Stimulated activated memory B cell treated with anti-CD40 and anti-IgM and Interleukin-4, amounts not matched to agents 10 μg/mL and 1 μg/mL and 100 μg/mL, for 72 hours (primary cell): ENCODE results near the gene TMEM14C.
"Not testable (repeated sequence)": the region's sequence is repeated elsewhere in the genome, so short reads cannot be mapped to it uniquely, and the experiment has no call there.

Experiments
- ATAC-seq: fragments of 150-1000 bp; cut with Tn5 transposase; 2 replicates; pipeline ENCODE4 v1.10.0; 2021
- H3K27ac Mint-ChIP-seq: one replicate; pipeline ENCODE4 v1.8.0; 2022; ENCODE audit warnings: mild to moderate bottlenecking, mixed read lengths
- H3K27me3 Mint-ChIP-seq: one replicate; pipeline ENCODE4 v1.8.0; 2022; ENCODE audit warnings: mixed read lengths
- H3K36me3 Mint-ChIP-seq: one replicate; pipeline ENCODE4 v1.8.0; 2022; ENCODE audit warnings: mixed read lengths
- H3K4me1 Mint-ChIP-seq: one replicate; pipeline ENCODE4 v1.8.0; 2022; ENCODE audit warnings: mixed read lengths
- H3K4me3 Mint-ChIP-seq: one replicate; pipeline ENCODE4 v1.8.0; 2022; ENCODE audit warnings: mild to moderate bottlenecking, moderate library complexity, mixed read lengths
- H3K9me3 Mint-ChIP-seq: one replicate; pipeline ENCODE4 v1.8.0; 2022; ENCODE audit warnings: mixed read lengths

Gene TMEM14C

GRCh38 chr6:10696655-10697054 is 26.2 kb upstream of the TMEM14C start:
- no peak for ATAC-seq
- Mint-ChIP-seq H3K27me3 (no peaks in the 10 kb centered on the region), H3K27ac (no peak overlapping the region), H3K36me3 (peaks cover 42% of the 10 kb centered on the region), H3K4me1 (peaks cover 56% of the 10 kb centered on the region), H3K9me3 (no peaks in the 10 kb centered on the region), H3K4me3 (peak overlapping the region; percentile 93)

GRCh38 chr6:10713962-10714361 is 8.9 kb upstream of the TMEM14C start:
- Mint-ChIP-seq H3K27ac (no peak overlapping the region), H3K4me1 (no peaks in the 10 kb centered on the region), H3K4me3 (no peak overlapping the region), H3K36me3 (peaks cover 4% of the 10 kb centered on the region), H3K27me3 (no peaks in the 10 kb centered on the region), H3K9me3 (no peaks in the 10 kb centered on the region)
- no peak for ATAC-seq

GRCh38 chr6:10719296-10719963 is 3.4 kb upstream of the TMEM14C start:
- Mint-ChIP-seq H3K36me3 (no peaks in the 10 kb centered on the region), H3K4me3 (peak overlapping the region; percentile 96), H3K4me1 (peaks cover 21% of the 10 kb centered on the region), H3K27ac (peak overlapping the region; percentile 93), H3K27me3 (no peaks in the 10 kb centered on the region), H3K9me3 (no peaks in the 10 kb centered on the region)
- ATAC-seq, result no peak

- no peak for ATAC-seq
- Mint-ChIP-seq H3K27me3 (no peaks in the 10 kb centered on the region), H3K4me1 (peaks cover 25% of the 10 kb centered on the region), H3K36me3 (no peaks in the 10 kb centered on the region), H3K9me3 (no peaks in the 10 kb centered on the region), H3K27ac (peak overlapping the region; percentile 93), H3K4me3 (peak overlapping the region; percentile 96)
These were observed 3.0 kb upstream of the TMEM14C start for GRCh38 chr6:10719964-10720264.

GRCh38 chr6:10720265-10720959 is 2.5 kb upstream of the TMEM14C start:
- peaks cover 2% of the 10 kb centered on the region for H3K36me3 Mint-ChIP-seq
- peaks cover 30% of the 10 kb centered on the region for H3K4me1 Mint-ChIP-seq
- no peaks in the 10 kb centered on the region for H3K27me3 Mint-ChIP-seq
- ATAC-seq, result peak; percentile 54
- peak overlapping the region; percentile 93 for H3K27ac Mint-ChIP-seq
- H3K9me3 Mint-ChIP-seq, result no peaks in the 10 kb centered on the region
- peak overlapping the region; percentile 96 for H3K4me3 Mint-ChIP-seq

GRCh38 chr6:10720960-10721849 is 1.7 kb upstream of the TMEM14C start:
- not testable (repeated sequence) for H3K27me3 Mint-ChIP-seq
- H3K4me1 Mint-ChIP-seq, result peaks cover 36% of the 10 kb centered on the region

GRCh38 chr6:10721850-10722569 is 860 bp upstream of the TMEM14C start:
- H3K9me3 Mint-ChIP-seq, result no peaks in the 10 kb centered on the region
- H3K36me3 Mint-ChIP-seq, result peaks cover 10% of the 10 kb centered on the region
- no peaks in the 10 kb centered on the region for H3K27me3 Mint-ChIP-seq
- peak overlapping the region; percentile 93 for H3K27ac Mint-ChIP-seq
- peaks cover 38% of the 10 kb centered on the region for H3K4me1 Mint-ChIP-seq
- peak overlapping the region; percentile 96 for H3K4me3 Mint-ChIP-seq
- no peak for ATAC-seq

More at GRCh38 chr6:10720960-10721849, 1.7 kb upstream of the TMEM14C start:
- not testable (repeated sequence) for H3K36me3 Mint-ChIP-seq, ATAC-seq, H3K9me3 Mint-ChIP-seq
- H3K4me3 Mint-ChIP-seq, result peak overlapping the region; percentile 96
- peak overlapping the region; percentile 93 for H3K27ac Mint-ChIP-seq

GRCh38 chr6:10722570-10722819 is 375 bp upstream of the TMEM14C start:
- H3K4me3 Mint-ChIP-seq, result peak overlapping the region; percentile 96
- H3K27ac Mint-ChIP-seq, result peak overlapping the region; percentile 93
- no peaks in the 10 kb centered on the region for H3K27me3 Mint-ChIP-seq
- peaks cover 42% of the 10 kb centered on the region for H3K4me1 Mint-ChIP-seq
- ATAC-seq, result no peak
- no peaks in the 10 kb centered on the region for H3K9me3 Mint-ChIP-seq
- peaks cover 14% of the 10 kb centered on the region for H3K36me3 Mint-ChIP-seq

GRCh38 chr6:10723567-10723881 is 654 bp downstream of the TMEM14C start:
- ATAC-seq, result no peak
- H3K9me3 Mint-ChIP-seq, result no peaks in the 10 kb centered on the region
- H3K4me1 Mint-ChIP-seq, result peaks cover 48% of the 10 kb centered on the region

GRCh38 chr6:10725044-10725443 is 2.2 kb downstream of the TMEM14C start:
- no peaks in the 10 kb centered on the region for H3K9me3 Mint-ChIP-seq
- H3K4me3 Mint-ChIP-seq, result no peak overlapping the region
- no peak overlapping the region for H3K27ac Mint-ChIP-seq
- peaks cover 22% of the 10 kb centered on the region for H3K36me3 Mint-ChIP-seq
- no peaks in the 10 kb centered on the region for H3K27me3 Mint-ChIP-seq
- H3K4me1 Mint-ChIP-seq, result peaks cover 48% of the 10 kb centered on the region
- ATAC-seq, result no peak

More at GRCh38 chr6:10723567-10723881, 654 bp downstream of the TMEM14C start:
- H3K4me3 Mint-ChIP-seq, result peak overlapping the region; percentile 96
- no peaks in the 10 kb centered on the region for H3K27me3 Mint-ChIP-seq
- peak overlapping the region; percentile 93 for H3K27ac Mint-ChIP-seq
- peaks cover 19% of the 10 kb centered on the region for H3K36me3 Mint-ChIP-seq

GRCh38 chr6:10725716-10726115 is 2.8 kb downstream of the TMEM14C start:
- no peak overlapping the region for H3K4me3 Mint-ChIP-seq
- no peak overlapping the region for H3K27ac Mint-ChIP-seq
- H3K27me3 Mint-ChIP-seq, result no peaks in the 10 kb centered on the region
- no peak for ATAC-seq
- H3K4me1 Mint-ChIP-seq, result peaks cover 48% of the 10 kb centered on the region
- H3K36me3 Mint-ChIP-seq, result peaks cover 28% of the 10 kb centered on the region
- no peaks in the 10 kb centered on the region for H3K9me3 Mint-ChIP-seq

- Mint-ChIP-seq H3K4me3 (no peak overlapping the region), H3K4me1 (peaks cover 19% of the 10 kb centered on the region), H3K9me3 (no peaks in the 10 kb centered on the region), H3K27me3 (no peaks in the 10 kb centered on the region), H3K27ac (peak overlapping the region; percentile 67), H3K36me3 (peaks cover 27% of the 10 kb centered on the region)
- ATAC-seq, result no peak
These were observed 7.4 kb downstream of the TMEM14C start for GRCh38 chr6:10730254-10730653.

GRCh38 chr6:10733151-10733715 is 10.4 kb downstream of the TMEM14C start:
- H3K36me3 Mint-ChIP-seq, result peaks cover 8% of the 10 kb centered on the region
- H3K27me3 Mint-ChIP-seq, result no peaks in the 10 kb centered on the region
- no peak overlapping the region for H3K4me3 Mint-ChIP-seq
- no peak overlapping the region for H3K27ac Mint-ChIP-seq
- H3K4me1 Mint-ChIP-seq, result peaks cover under 1% of the 10 kb centered on the region
- H3K9me3 Mint-ChIP-seq, result no peaks in the 10 kb centered on the region
- ATAC-seq, result no peak

GRCh38 chr6:10733863-10734262 is 11.0 kb downstream of the TMEM14C start:
- Mint-ChIP-seq H3K27me3 (no peaks in the 10 kb centered on the region), H3K4me3 (no peak overlapping the region), H3K27ac (no peak overlapping the region), H3K4me1 (no peaks in the 10 kb centered on the region), H3K9me3 (no peaks in the 10 kb centered on the region), H3K36me3 (peaks cover 8% of the 10 kb centered on the region)
- no peak for ATAC-seq

GRCh38 chr6:10736731-10737130 is 13.9 kb downstream of the TMEM14C start:
- Mint-ChIP-seq H3K27me3 (no peaks in the 10 kb centered on the region), H3K4me1 (no peaks in the 10 kb centered on the region), H3K4me3 (no peak overlapping the region), H3K36me3 (no peaks in the 10 kb centered on the region), H3K9me3 (no peaks in the 10 kb centered on the region), H3K27ac (no peak overlapping the region)
- ATAC-seq, result no peak
